Esophagus squamous epithelium (tissue), 5 donors: ENCODE data around the gene NDFIP2. TPM values are rescaled to one million over a fixed set of nuclear protein-coding genes. Genes with fewer than 3 reads are reported as not detected.

Source experiments
- DNase-seq: peaks from one replicate; lab custom pipeline; 2025; lab: John Stamatoyannopoulos, UW
- H3K27ac ChIP-seq, 4 donors: fragments of 200-600 bp; sonication (generic); one replicate each; pipeline ENCODE4 v1.5.1; 2016 to 2019; ENCODE audit warnings: mild to moderate bottlenecking in 1 of 4
- H3K27me3 ChIP-seq, 4 donors: fragments of 200-600 bp; sonication (generic); 1 replicate in 3 of 4; 2 replicates in 1 of 4; pipeline versions ENCODE4 v1.5.1 to v1.6.0; 2017 to 2021; ENCODE audit warnings: antibody characterized with exemption in 1 of 4
- H3K36me3 ChIP-seq, 3 donors: fragments of 200-600 bp; sonication (generic); one replicate each; pipeline ENCODE4 v1.5.1; 2016 to 2019
- H3K4me1 ChIP-seq, 3 donors: fragments of 200-600 bp; sonication (generic); one replicate each; pipeline ENCODE4 v1.5.1; 2017 to 2019
- H3K4me3 ChIP-seq, 4 donors: fragments of 200-600 bp; sonication (generic); 1 replicate in 3 of 4; 2 replicates in 1 of 4; pipeline ENCODE4 v1.5.1; 2016 to 2019; ENCODE audit warnings: mild to moderate bottlenecking in 2 of 4, moderate library complexity in 1 of 4
- H3K9me3 ChIP-seq, 3 donors: fragments of 200-600 bp; sonication (generic); one replicate each; pipeline ENCODE4 v1.5.1; 2016 to 2019
- POLR2A ChIP-seq, 4 donors: fragments of 450-650 bp; IDR thresholded peaks; one replicate each; pipeline ENCODE4 v1.6.1; 2017; ENCODE audit warnings: antibody characterized with exemption in 4 of 4, mild to moderate bottlenecking in 4 of 4, moderate library complexity in 3 of 4
- WGBS, 2 donors: methylation state at CpG; one replicate each; pipeline ENCODE4 v1.1.5; 2018; 5-methylcytosine and 5-hydroxymethylcytosine counted together
- intact Hi-C: fragments of 100-400 bp; cut with DNase I; formaldehyde crosslinking; loops from one replicate; pipeline ENCODE4 v1.15.0; 2022
- total RNA-seq, 4 donors: library from RNA; depleted of rRNA; stranded (reverse); fragments of >200 nt; gene quantifications; one replicate each; pipeline ENCODE4 v1.1.0, GENCODE V29; 2016
- TF ChIP-seq, protein P1 (sequence below), 6 experiments: fragments of 450-650 bp in 4 of 6; fragments of 200-600 bp in 2 of 6; sonication (generic) in 2 of 6; IDR thresholded peaks; one replicate each; pipeline ENCODE4 v1.5.1; 2016 to 2019; ENCODE audit warnings: antibody characterized with exemption in 6 of 6, mild to moderate bottlenecking in 4 of 6, moderate library complexity in 4 of 6
- donor health status: DM: yes; HTN: yes; CAD: no.

Gene NDFIP2, protein sequence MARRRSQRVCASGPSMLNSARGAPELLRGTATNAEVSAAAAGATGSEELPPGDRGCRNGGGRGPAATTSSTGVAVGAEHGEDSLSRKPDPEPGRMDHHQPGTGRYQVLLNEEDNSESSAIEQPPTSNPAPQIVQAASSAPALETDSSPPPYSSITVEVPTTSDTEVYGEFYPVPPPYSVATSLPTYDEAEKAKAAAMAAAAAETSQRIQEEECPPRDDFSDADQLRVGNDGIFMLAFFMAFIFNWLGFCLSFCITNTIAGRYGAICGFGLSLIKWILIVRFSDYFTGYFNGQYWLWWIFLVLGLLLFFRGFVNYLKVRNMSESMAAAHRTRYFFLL
- total RNA-seq = 10 to 100 TPM; 37.8 to 81.9 (median 54.8) TPM

DNA sequence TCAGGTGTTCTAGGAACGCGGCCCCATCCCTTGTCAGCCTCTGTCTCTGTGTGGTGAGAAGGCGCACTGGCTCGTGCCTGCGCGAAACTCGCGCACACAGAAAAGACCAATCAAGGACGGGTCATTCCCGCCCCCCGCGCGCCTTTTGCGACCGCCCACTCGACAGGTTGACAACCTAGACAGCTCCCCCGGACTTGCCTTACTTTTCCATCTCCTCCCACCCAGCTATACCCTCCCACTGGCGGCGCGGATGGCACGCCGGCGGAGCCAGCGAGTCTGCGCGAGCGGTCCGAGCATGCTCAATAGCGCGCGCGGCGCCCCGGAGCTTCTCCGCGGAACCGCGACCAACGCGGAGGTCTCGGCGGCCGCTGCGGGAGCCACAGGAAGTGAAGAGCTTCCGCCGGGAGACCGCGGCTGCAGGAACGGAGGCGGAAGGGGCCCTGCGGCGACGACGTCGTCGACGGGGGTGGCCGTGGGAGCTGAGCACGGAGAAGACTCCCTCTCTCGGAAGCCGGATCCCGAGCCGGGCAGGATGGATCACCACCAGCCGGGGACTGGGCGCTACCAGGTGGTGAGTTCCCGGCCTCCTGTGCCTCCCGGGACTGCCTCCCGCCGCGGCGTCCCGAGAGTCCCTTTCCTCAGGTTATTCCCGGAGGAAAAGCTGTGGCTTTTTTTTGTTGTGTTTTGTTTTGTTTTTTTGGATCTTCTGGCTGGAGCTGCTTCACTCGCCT is at the start of gene NDFIP2:
NDFIP2 (plus strand) TSS at position 202 of the 731 bp plus-strand sequence; CDS start at position 251, 49 bp downstream.
- Histone ChIP-seq H3K4me3 (peak within 1 kb of the TSS; percentile 62 to 90 (median 84)), H3K4me1 (peaks cover 8 to 61% (median 8%) of the 10 kb centered on the region in 3 donors), H3K9me3 (no peaks in the 10 kb centered on the region), H3K27ac (peak within 1 kb of the TSS; percentile 79 to 94 (median 90)), H3K27me3 (no peaks in the 10 kb centered on the region), H3K36me3 (no peaks in the 10 kb centered on the region)
- intact Hi-C loops = loop anchor here (5.0 kb wide), 1 partner anchor 861 kb away; the partner anchor contains the start of gene SPRY2
- 0 to 2% methylated on average over 14 to 16 of the region's 74 CpGs for WGBS, 2 donors
- TF ChIP-seq, protein P1, sequence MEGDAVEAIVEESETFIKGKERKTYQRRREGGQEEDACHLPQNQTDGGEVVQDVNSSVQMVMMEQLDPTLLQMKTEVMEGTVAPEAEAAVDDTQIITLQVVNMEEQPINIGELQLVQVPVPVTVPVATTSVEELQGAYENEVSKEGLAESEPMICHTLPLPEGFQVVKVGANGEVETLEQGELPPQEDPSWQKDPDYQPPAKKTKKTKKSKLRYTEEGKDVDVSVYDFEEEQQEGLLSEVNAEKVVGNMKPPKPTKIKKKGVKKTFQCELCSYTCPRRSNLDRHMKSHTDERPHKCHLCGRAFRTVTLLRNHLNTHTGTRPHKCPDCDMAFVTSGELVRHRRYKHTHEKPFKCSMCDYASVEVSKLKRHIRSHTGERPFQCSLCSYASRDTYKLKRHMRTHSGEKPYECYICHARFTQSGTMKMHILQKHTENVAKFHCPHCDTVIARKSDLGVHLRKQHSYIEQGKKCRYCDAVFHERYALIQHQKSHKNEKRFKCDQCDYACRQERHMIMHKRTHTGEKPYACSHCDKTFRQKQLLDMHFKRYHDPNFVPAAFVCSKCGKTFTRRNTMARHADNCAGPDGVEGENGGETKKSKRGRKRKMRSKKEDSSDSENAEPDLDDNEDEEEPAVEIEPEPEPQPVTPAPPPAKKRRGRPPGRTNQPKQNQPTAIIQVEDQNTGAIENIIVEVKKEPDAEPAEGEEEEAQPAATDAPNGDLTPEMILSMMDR (IDR thresholded peaks at IDR 0.05) = no peak
- TF ChIP-seq POLR2A (IDR thresholded peaks at IDR 0.05) = peak in 3 of 4 donors; percentile 41 to 81 (median 68)
- peak; percentile 11 for DNase-seq

DNA sequence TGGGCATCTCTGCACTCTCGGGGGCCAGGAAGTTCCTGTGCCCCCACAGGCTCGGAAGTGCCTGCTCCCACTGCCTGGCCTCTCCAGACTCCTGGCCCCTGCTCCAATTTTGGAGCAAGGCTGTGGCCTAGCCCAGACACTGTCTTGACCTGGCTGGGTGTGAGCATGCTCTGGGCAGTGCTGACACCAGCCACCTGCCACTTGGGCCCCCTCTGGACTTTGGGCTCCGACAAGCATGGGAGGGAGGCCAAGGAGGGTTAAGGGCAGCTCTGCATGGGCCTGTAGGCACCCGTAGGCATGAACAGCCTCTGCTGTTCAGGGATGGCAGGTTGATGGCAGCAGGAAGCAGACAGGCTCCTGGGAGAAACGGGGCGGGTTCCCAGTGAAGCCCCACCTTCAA is 48.9 kb upstream of the NDFIP2 start:
- 100% methylated on average over 1 of the region's 6 CpGs; no CpG with 5 or more reads in 1 of the 2 donors for WGBS, 2 donors
- no peak for TF ChIP-seq POLR2A (IDR thresholded peaks at IDR 0.05)
- TF ChIP-seq, protein P1 (IDR thresholded peaks at IDR 0.05) = no peak
- Histone ChIP-seq H3K27ac (no peak overlapping the region), H3K4me3 (no peak overlapping the region), H3K9me3 (no peaks in the 10 kb centered on the region), H3K4me1 (peaks cover 0 to 3% (median 0%) of the 10 kb centered on the region in 3 donors), H3K27me3 (no peaks in the 10 kb centered on the region), H3K36me3 (no peaks in the 10 kb centered on the region)
- intact Hi-C loops = no loop called here
- DNase-seq = no peak

DNA sequence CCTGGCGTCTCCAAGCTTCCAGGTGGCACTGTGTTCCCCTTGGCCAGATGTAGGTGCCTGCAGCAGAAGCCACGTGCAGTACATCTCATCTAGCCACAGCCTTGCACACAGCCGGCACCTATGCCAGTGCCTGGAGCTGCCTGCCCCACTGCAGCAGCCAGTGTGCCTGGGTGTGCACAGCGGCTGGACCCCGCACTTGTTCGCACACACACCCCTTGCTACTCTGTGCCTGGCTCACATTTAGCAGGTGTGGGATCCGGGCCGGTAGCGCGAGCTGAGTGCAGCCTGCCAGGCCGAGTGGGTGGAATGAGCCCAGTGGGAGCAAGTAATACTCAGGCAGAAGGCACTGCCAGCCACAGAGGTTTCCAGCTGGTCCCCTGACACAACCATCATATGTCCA is 48.0 kb upstream of the NDFIP2 start:
- Histone ChIP-seq H3K27ac (no peak overlapping the region), H3K4me3 (no peak overlapping the region), H3K9me3 (no peaks in the 10 kb centered on the region), H3K4me1 (no peaks in the 10 kb centered on the region), H3K36me3 (no peaks in the 10 kb centered on the region), H3K27me3 (no peaks in the 10 kb centered on the region)
- DNase-seq = no peak
- TF ChIP-seq, protein P1 (IDR thresholded peaks at IDR 0.05) = no peak
- no peak for TF ChIP-seq POLR2A (IDR thresholded peaks at IDR 0.05)
- intact Hi-C loops = no loop called here
- WGBS, 2 donors = 86 to 100% methylated on average over 7 to 10 of the region's 11 CpGs

DNA sequence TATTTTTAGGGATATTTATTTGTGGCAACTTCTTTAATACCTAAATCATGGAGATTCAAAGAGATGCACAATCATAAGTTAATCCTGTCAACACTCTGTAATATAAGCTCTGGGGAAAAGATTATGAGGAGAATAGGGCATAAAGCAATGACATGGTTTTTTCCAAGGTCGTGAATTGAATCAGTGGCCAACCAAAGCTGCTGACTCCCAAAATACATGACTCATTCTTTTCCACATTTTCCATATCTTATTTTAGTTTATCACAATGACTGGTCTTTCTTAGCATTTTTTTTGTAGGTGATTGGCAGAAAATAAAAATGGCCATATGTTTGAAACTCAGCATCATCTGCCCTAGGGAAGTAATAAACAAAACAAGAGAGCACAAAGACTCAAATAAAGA is 46.4 kb upstream of the NDFIP2 start:
- no peaks in the 10 kb centered on the region for H3K4me1 ChIP-seq
- no peak overlapping the region for H3K27ac ChIP-seq
- no peaks in the 10 kb centered on the region for H3K27me3 ChIP-seq
- intact Hi-C loops = no loop called here
- WGBS, 2 donors = 56 to 60% methylated on average over 1 of the region's 1 CpG
- no peak overlapping the region for H3K4me3 ChIP-seq
- H3K9me3 ChIP-seq = no peaks in the 10 kb centered on the region
- no peak for DNase-seq
- TF ChIP-seq, protein P1 (IDR thresholded peaks at IDR 0.05) = no peak
- TF ChIP-seq POLR2A (IDR thresholded peaks at IDR 0.05) = no peak
- no peaks in the 10 kb centered on the region for H3K36me3 ChIP-seq

DNA sequence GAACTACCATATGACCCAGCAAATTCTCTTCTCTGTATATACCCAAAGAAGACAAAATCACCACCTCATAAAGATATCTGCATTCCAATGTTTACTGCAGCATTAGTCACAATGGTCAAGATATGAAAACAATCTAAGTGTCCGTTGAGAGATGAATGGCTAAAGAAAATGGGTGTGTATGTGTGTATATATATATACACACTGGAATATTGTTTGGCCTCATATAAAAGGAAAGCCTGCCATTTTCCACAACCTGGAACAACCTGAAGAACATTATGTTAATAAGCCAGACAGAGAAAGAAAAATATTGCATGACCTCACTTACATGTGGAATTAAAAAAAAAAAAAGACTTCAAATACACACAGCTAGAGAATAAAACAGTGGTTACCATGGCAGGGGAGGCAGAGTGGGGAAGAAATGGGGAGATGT is 45.4 kb upstream of the NDFIP2 start:
- Histone ChIP-seq H3K9me3 (no peaks in the 10 kb centered on the region), H3K36me3 (no peaks in the 10 kb centered on the region), H3K27me3 (no peaks in the 10 kb centered on the region), H3K4me3 (no peak overlapping the region), H3K4me1 (no peaks in the 10 kb centered on the region), H3K27ac (no peak overlapping the region)
- no peak for TF ChIP-seq POLR2A (IDR thresholded peaks at IDR 0.05)
- TF ChIP-seq, protein P1 (IDR thresholded peaks at IDR 0.05) = no peak
- intact Hi-C loops = no loop called here
- DNase-seq = no peak
- 52 to 61% methylated on average over 1 of the region's 1 CpG for WGBS, 2 donors
